Thymus (tissue), 11 donors: ENCODE data around the gene EPYC. TPM values are rescaled to one million over a fixed set of nuclear protein-coding genes. Genes with fewer than 3 reads are reported as not detected.

Source experiments
- DNase-seq, 9 donors: peaks; one replicate each; pipeline ENCODE4 v3.0.0-alpha.2; 2013; ENCODE audit warnings: low spot score in 9 of 9, low read depth in 6 of 9, missing footprints in 1 of 9
- H3K27ac ChIP-seq, 2 donors: one replicate each; pipeline ENCODE4 v1.5.1; 2013; ENCODE audit warnings: control low read depth in 1 of 2, low read depth in 1 of 2, low read length in 1 of 2, mild to moderate bottlenecking in 1 of 2, moderate library complexity in 1 of 2
- H3K27me3 ChIP-seq, 2 donors: one replicate each; pipeline ENCODE4 v1.5.1; 2013; ENCODE audit warnings: low read length in 1 of 2; ENCODE audit not compliant: control insufficient read depth in 2 of 2, insufficient read depth in 1 of 2
- H3K36me3 ChIP-seq, 2 donors: one replicate each; pipeline ENCODE4 v1.5.1; 2013; ENCODE audit warnings: low read length in 1 of 2, mild to moderate bottlenecking in 1 of 2, moderate library complexity in 1 of 2; ENCODE audit not compliant: control insufficient read depth in 2 of 2, insufficient read depth in 2 of 2
- H3K4me1 ChIP-seq, 2 donors: one replicate each; pipeline ENCODE4 v1.5.1; 2013; ENCODE audit warnings: low read length in 2 of 2; ENCODE audit not compliant: control insufficient read depth in 2 of 2, insufficient read depth in 2 of 2
- H3K4me3 ChIP-seq, 2 donors: one replicate each; pipeline ENCODE4 v1.5.1; 2013; ENCODE audit warnings: low read length in 2 of 2, control low read depth in 1 of 2, mild to moderate bottlenecking in 1 of 2
- H3K9me3 ChIP-seq, 2 donors: one replicate each; pipeline ENCODE4 v1.5.1; 2013; ENCODE audit warnings: low read length in 1 of 2, mild to moderate bottlenecking in 1 of 2; ENCODE audit not compliant: control insufficient read depth in 2 of 2, insufficient read depth in 1 of 2
- WGBS: extraction: QIAGEN DNeasy Blood & Tissue Kit; methylation state at CpG from one replicate; pipeline ENCODE4 v1.1.7; 2013; 5-methylcytosine and 5-hydroxymethylcytosine counted together
- polyA plus RNA-seq: library from polyadenylated mRNA; stranded (reverse); fragments of 200-250 nt; gene quantifications from one replicate; pipeline ENCODE4 v1.2.3, GENCODE V29; 2013
- total RNA-seq: library from RNA; stranded (reverse); fragments of 120-200 nt; gene quantifications from one replicate; pipeline ENCODE4 v1.2.4, GENCODE V29; 2013
- donor health status: healthy.

The EPYC gene
- total and polyA plus RNA-seq, 2 donors = 0.14 to 0.25 TPM

DNA sequence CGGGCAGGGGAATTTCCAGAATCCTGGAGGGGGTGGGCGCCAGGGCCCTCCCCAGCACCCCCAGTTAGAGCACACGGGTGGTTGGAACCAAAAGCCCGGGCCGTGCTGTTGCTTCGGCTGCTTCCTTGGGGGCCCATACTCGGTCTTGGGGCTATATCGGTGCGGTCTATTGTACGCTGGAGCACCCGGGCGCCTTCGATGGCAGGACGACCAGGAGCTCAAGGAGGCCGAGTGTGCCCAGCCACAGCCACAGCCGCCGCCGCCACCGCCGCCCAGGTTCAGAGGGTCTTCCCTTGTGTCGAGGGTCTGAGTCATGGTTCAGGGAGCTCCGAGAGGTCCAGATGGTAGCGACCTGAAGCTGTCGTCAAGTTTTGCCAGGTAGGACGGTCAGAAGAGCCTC, 50.3 kb downstream of the EPYC start:
- DNase-seq = no peak
- Histone ChIP-seq H3K4me3 (no peak overlapping the region), H3K27ac (no peak overlapping the region), H3K36me3 (no peaks in the 10 kb centered on the region), H3K4me1 (no peaks in the 10 kb centered on the region), H3K27me3 (no peaks in the 10 kb centered on the region), H3K9me3 (peaks cover 0 to 15% of the 10 kb centered on the region in 2 donors)
- WGBS = 99% methylated on average over 25 of the region's 25 CpGs

DNA sequence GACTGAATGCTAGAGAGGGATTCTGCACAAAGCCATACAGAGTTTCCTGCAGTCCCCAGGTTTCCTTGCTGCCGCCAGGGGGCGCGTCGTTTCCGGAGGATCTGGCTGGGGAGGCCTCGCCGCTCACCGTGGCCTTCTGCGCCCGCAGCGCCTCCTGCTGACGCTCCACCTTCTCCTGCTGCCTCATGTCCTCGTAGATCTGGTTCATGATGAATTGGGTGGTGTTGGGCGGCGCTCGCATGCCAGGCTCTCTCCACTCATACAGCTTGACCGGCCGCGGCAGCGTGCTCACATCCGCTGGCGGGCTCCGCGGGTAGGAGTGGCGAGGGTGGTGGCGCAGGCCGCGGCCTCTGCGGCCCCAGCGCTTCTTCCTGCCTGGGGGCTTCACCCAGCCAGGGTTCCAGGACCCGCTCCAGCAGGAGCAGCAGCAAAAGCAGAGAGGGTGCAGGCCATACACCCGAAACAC, 50.8 kb downstream of the EPYC start:
- H3K4me3 ChIP-seq = no peak overlapping the region
- H3K27ac ChIP-seq = no peak overlapping the region
- H3K36me3 ChIP-seq = no peaks in the 10 kb centered on the region
- 89% methylated on average over 32 of the region's 32 CpGs for WGBS
- no peak for DNase-seq
- H3K4me1 ChIP-seq = no peaks in the 10 kb centered on the region
- H3K9me3 ChIP-seq = peaks cover 0 to 15% of the 10 kb centered on the region in 2 donors
- no peaks in the 10 kb centered on the region for H3K27me3 ChIP-seq

DNA sequence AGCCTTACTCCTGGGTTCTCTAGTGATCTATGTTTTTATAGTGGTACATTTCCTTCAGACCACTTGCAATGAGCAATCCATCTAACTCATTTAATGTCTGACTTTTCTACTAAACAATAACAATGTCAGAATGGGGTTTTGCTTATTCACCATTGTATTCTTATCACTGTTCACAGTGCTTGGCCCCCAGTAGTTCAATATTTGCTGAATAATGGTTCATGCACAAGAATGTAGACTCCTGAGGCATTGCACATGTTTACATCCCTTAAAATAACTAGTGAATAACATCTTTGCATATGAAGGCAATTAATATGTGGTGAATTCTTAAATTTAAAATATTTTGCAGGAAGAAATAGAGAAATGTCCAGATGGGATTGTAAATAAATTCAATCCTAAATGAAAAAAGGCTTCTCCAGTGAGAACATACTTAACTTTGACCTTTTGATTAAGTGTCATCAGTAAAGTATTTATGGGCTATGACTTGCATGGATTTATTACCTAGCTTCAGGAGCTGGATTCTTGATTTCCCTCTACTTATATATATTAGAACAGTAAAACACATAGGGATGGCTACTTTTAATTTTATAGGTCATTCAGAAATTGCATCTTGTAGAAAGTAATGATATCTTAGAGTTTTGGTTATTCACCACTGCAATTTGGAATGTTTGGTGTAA, 53.2 kb downstream of the EPYC start:
- Histone ChIP-seq H3K4me1 (no peaks in the 10 kb centered on the region), H3K4me3 (no peak overlapping the region), H3K36me3 (no peaks in the 10 kb centered on the region), H3K9me3 (peaks cover 0 to 15% of the 10 kb centered on the region in 2 donors), H3K27me3 (no peaks in the 10 kb centered on the region), H3K27ac (no peak overlapping the region)
- no peak for DNase-seq

DNA sequence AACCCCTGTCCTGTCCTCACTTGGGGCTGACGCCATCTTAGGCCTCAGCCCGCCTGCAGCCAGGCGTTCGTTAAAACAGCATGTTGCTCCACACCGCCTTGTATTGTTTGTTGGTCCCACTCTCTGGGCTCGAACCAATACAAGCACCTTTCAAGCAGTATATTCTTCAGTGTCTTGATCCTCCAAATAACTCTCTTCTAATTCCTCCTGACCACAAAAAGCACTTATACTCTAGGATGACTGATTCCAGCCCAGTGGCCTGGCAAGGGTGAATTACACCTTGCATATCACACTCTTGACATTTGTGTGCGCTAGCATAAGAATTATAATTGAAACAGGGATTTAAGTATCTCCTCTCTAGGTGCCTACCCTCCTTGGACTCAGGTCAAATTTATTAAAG, 56.9 kb downstream of the EPYC start:
- Histone ChIP-seq H3K4me3 (no peak overlapping the region), H3K36me3 (no peaks in the 10 kb centered on the region), H3K4me1 (no peaks in the 10 kb centered on the region), H3K9me3 (no peaks in the 10 kb centered on the region), H3K27me3 (no peaks in the 10 kb centered on the region), H3K27ac (no peak overlapping the region)
- 97% methylated on average over 7 of the region's 7 CpGs for WGBS
- no peak for DNase-seq

DNA sequence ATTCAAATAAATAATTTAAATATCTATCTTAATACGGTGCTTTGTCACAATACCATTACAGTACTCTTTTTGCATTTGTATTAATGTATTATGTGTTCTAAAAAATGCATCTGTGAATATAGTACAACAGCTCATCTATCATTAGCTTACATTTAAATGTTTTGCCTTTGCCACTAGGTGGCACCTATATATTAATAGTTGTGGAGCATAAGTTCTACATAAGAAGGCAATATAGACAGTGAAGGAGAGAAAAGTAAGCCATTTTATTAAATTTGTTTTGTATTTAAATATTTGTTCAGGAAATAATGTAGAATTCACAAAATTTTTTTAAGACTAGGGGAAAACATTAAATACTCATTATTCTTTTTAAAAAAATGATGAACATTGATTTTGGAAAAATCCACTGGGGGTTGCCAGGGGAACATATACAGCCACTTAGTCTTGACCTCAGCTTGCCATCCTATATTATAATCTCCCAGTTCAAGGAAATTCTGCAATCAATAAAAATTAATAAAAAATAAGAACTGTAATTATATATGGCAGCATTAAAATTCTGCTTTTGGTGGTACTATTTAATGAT, 59.6 kb downstream of the EPYC start:
- 65% methylated on average over 1 of the region's 1 CpG for WGBS
- DNase-seq = peak in 1 of 9 donors; percentile 17

DNA sequence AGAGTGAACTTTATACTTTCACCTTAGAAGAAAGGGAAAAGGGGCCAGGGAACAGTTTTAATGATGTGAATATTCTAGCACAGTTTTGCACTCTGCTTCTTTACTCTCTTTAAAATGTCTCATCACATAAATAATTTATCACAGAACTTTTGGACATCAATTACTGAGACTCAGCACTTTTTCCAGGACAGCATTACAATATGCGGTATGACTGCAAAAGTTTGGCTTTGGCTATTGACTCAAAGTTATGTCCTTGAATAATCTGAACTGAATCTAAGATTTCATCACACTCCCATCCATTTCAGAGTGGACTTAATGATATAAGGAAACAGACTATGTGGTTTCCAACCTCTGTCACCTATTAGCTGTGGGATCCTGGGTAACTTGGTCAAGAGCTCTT, 61.5 kb downstream of the EPYC start:
- H3K4me1 ChIP-seq = peaks cover 0 to 2% of the 10 kb centered on the region in 2 donors
- no peaks in the 10 kb centered on the region for H3K27me3 ChIP-seq
- DNase-seq = no peak
- 94% methylated on average over 1 of the region's 1 CpG for WGBS
- no peaks in the 10 kb centered on the region for H3K9me3 ChIP-seq
- H3K4me3 ChIP-seq = no peak overlapping the region
- no peaks in the 10 kb centered on the region for H3K36me3 ChIP-seq
- no peak overlapping the region for H3K27ac ChIP-seq

More for the DNA sequence above, 59.6 kb downstream of the EPYC start:
- Histone ChIP-seq H3K36me3 (no peaks in the 10 kb centered on the region), H3K9me3 (no peaks in the 10 kb centered on the region), H3K27me3 (no peaks in the 10 kb centered on the region), H3K4me1 (no peaks in the 10 kb centered on the region), H3K4me3 (no peak overlapping the region), H3K27ac (no peak overlapping the region)

DNA sequence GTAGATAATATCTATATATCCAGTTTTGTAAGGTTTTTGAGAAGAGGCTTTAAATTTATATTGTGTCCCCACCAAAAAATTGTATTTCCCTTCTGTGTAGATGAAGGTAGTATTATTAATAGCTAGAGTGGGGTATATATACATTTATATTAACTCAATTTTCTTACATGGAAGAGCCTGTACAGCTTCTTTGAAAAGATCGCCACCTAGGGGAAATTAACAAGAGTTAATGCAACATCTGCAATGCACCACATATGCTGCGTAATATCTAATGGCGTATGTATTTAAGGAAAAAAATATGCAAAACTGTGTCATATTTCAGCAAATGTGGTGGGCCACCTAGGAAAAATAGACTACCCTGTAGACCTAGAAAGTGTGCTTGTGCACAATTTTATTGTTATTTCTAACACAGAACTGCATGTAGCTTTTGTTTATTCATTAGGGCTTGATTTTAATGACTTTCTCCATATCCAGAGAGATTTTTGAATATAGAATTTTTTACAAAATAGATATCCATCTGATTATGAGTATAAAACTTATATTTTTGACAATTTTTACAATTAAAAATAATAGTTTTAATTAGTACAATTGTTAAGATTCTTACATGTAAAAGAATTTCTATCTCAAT, 63.8 kb downstream of the EPYC start:
- peak in 2 of 9 donors; percentile 7 to 34 for DNase-seq
- no peaks in the 10 kb centered on the region for H3K9me3 ChIP-seq
- WGBS = 71% methylated on average over 3 of the region's 3 CpGs
- H3K27ac ChIP-seq = no peak overlapping the region
- no peak overlapping the region for H3K4me3 ChIP-seq
- no peaks in the 10 kb centered on the region for H3K27me3 ChIP-seq
- peaks cover 0 to 2% of the 10 kb centered on the region in 2 donors for H3K4me1 ChIP-seq
- H3K36me3 ChIP-seq = no peaks in the 10 kb centered on the region

DNA sequence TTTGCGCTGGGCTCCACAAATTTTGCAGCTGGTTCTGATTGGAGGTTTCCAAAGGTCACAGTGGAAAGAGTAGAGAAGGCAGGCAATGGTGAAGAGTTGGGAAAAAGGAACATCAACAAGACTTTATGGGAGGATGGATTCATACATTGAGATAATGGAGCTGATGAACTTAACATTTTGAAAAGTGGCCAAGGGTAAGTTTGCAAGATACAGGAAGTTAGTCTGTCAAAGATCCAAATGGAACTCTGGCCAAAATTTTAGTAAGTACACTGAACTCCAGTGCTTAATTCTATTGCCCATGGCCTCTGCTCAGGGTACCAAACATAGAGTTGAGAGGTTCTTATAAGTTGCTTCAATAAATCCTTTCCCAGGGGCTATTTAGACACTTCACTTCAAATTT, 65.4 kb downstream of the EPYC start:
- H3K27ac ChIP-seq = no peak overlapping the region
- H3K9me3 ChIP-seq = no peaks in the 10 kb centered on the region
- H3K4me3 ChIP-seq = no peak overlapping the region
- WGBS = 97% methylated on average over 1 of the region's 1 CpG
- no peaks in the 10 kb centered on the region for H3K27me3 ChIP-seq
- peaks cover 0 to 2% of the 10 kb centered on the region in 2 donors for H3K4me1 ChIP-seq
- DNase-seq = no peak
- H3K36me3 ChIP-seq = no peaks in the 10 kb centered on the region

DNA sequence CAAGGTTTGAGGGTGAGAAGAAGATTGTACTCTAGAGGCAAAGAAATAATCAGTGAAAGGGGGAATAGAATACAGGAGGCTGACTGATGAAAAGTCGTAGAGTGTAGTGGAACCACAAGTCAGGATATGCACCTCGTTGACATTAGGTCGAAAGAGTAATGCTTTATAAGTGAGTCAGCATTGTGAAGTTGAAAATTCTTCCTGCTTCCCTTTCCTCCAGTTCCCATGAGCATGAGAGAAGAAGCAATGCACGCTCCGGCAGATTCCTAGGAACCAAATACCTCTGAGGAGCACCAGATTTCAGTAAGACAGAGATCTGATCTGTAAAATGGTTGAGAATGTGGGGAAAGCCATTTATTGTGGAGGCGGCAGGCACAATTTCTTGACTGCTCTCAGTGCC, 66.3 kb downstream of the EPYC start:
- no peak for DNase-seq
- H3K27ac ChIP-seq = no peak overlapping the region
- no peaks in the 10 kb centered on the region for H3K27me3 ChIP-seq
- H3K4me3 ChIP-seq = no peak overlapping the region
- peaks cover 0 to 2% of the 10 kb centered on the region in 2 donors for H3K4me1 ChIP-seq
- no peaks in the 10 kb centered on the region for H3K9me3 ChIP-seq
- WGBS = 49% methylated on average over 6 of the region's 6 CpGs
- H3K36me3 ChIP-seq = no peaks in the 10 kb centered on the region
